K562 treated with DMSO at 1 percent for 4 hours (cell line): ENCODE measurements around the gene UGT1A10. TPM values are rescaled to one million over a fixed set of nuclear protein-coding genes. Genes with fewer than 3 reads are reported as not detected.

Experiments
- total RNA-seq: library from RNA; unstranded; fragments of 300-600 nt; gene quantifications from 2 replicates; pipeline ENCODE4 v1.2.3, GENCODE V29; 2022; ENCODE audit not compliant: insufficient read depth

Gene UGT1A10
- total RNA-seq, result not detected in 2 replicates

DNA sequence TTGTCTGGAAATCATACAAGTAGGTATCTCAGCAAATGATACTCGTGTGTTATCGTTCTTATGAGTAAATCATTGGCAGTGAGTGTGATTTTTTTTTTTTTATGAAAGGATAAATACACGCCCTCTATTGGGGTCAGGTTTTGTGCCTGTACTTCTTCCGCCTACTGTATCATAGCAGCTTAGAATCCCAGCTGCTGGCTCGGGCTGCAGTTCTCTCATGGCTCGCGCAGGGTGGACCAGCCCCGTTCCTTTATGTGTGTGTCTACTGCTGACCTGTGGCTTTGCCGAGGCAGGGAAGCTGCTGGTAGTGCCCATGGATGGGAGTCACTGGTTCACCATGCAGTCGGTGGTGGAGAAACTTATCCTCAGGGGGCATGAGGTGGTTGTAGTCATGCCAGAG, at the start of gene UGT1A10:
Gene UGT1A10 (plus strand): TSS at position 143 of the 400 bp plus-strand sequence. CDS start 75 bp downstream, at position 218.

DNA sequence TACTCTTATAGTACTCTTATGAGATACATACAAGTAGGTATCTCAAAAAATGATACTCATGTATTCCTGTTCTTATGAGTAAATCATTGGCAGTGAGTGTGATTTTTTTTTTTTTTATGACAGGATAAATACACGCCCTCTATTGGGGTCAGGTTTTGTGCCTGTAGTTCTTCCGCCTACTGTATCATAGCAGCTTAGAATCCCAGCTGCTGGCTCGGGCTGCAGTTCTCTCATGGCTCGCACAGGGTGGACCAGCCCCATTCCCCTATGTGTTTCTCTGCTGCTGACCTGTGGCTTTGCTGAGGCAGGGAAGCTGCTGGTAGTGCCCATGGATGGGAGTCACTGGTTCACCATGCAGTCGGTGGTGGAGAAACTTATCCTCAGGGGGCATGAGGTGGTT, 18.8 kb upstream of the UGT1A10 start, which contains the start of gene UGT1A8:
Gene UGT1A8 (plus strand): TSS at position 158 of the 400 bp plus-strand sequence. CDS start 75 bp downstream, at position 233.

DNA sequence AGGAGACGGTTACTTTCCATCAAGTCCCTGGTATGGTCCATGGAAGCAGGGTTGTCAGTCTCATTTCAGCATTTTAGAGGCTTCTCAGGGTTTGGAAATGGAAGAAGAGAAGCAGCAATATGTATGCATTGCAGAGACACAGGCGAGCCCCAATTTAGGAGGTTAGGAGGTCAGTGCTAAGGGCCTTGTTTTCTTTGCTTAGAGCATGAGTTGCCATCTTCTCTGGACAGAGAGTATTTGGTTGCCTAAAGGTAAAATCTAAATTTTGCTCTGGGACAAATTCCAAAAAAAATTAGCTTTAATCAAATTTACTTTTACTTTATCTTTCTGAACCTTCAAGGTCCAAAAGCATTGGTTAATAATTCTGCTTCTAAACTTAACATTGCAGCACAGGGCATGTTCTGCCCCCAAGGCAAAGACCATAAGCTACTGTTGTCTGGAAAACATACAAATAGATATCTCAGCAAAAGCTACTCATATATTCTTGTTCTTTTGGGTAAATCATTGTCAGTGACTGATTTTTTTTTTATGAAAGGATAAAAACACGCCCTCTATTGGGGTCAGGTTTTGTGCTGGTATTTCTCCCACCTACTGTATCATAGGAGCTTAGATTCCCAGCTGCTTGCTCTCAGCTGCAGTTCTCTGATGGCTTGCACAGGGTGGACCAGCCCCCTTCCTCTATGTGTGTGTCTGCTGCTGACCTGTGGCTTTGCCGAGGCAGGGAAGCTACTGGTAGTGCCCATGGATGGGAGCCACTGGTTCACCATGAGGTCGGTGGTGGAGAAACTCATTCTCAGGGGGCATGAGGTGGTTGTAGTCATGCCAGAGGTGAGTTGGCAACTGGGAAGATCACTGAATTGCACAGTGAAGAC, 35.3 kb downstream of the UGT1A10 start, which contains the start of gene UGT1A9:
Gene UGT1A9 (plus strand): TSS at position 609 of the 872 bp plus-strand sequence. CDS start 37 bp downstream, at position 646.

DNA sequence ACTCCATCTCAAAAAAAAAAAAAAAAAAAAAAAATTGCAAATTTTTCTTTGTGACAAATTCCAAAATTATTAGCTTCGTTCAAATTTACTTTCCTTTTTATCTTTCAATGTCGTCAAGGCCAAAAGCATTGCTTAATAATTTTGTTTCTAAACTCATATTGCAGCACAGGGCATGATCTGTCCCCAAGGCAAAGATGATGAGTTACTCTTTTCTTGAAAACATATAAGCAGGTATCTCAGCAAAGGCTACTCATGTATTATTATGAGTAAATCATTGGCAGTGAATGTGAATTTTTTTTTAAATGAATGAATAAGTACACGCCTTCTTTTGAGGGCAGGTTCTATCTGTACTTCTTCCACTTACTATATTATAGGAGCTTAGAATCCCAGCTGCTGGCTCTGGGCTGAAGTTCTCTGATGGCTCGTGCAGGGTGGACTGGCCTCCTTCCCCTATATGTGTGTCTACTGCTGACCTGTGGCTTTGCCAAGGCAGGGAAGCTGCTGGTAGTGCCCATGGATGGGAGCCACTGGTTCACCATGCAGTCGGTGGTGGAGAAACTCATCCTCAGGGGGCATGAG, 45.4 kb downstream of the UGT1A10 start, which contains the start of gene UGT1A7:
Gene UGT1A7 (plus strand): TSS at position 381 of the 579 bp plus-strand sequence. CDS start 37 bp downstream, at position 418.

DNA sequence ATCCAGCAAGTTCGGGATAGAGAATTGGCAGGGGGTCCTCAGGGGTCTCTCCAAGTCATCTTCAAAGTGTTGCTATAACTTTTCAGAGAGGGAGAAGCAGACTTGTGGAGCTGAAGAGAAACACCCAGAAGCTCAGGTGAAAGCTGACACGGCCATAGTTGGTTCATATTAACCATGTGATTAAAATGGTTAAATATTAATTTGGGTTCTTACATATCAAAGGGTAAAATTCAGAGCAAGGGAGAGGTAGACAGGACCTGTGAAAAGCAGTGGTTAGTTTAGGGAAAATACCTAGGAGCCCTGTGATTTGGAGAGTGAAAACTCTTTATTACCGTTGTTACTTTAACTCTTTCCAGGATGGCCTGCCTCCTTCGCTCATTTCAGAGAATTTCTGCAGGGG, 56.4 kb downstream of the UGT1A10 start, which contains the start of gene UGT1A6:
Gene UGT1A6 (plus strand): TSS at position 243 of the 400 bp plus-strand sequence. CDS start 115 bp downstream, at position 358.

DNA sequence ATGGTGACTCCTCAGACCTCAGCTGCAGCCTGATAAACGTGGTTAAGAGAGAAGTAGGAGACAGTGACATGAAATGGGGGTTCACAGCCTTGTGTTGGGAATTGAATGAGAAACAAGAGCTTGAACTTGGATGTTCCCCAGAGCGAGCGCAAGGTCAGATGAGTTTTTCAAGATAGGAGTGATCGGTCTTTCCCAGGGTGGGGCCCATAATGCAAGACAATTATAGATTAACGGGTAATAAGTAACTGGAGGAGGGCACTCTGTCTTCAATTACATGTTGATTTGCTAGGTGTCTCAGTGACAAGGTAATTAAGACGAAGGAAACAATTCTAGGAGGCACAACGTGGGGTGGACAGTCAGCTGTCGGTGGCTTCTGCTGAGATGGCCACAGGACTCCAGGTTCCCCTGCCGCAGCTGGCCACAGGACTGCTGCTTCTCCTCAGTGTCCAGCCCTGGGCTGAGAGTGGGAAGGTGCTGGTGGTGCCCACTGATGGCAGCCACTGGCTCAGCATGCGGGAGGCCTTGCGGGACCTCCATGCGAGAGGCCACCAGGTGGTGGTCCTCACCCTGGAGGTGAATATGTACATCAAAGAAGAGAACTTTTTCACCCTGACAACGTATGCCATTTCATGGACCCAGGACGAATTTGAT, 76.5 kb downstream of the UGT1A10 start, which contains the start of gene UGT1A5:
Gene UGT1A5 (plus strand): TSS at position 297 of the 651 bp plus-strand sequence. CDS start 85 bp downstream, at position 382.

DNA sequence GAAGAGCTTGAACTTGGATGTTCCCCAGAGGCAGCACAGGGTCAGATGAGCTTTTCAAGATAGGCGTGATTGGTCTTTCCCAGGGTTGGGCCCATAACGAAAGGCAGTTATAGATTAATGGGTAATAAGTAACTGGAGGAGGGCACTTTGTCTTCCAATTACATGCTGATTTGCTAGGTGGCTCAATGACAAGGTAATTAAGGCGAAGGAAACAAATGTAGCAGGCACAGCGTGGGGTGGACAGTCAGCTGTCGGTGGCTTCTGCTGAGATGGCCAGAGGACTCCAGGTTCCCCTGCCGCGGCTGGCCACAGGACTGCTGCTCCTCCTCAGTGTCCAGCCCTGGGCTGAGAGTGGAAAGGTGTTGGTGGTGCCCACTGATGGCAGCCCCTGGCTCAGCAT, 82.3 kb downstream of the UGT1A10 start, which contains the start of gene UGT1A4:
Gene UGT1A4 (plus strand): TSS at position 185 of the 400 bp plus-strand sequence. CDS start 85 bp downstream, at position 270.

DNA sequence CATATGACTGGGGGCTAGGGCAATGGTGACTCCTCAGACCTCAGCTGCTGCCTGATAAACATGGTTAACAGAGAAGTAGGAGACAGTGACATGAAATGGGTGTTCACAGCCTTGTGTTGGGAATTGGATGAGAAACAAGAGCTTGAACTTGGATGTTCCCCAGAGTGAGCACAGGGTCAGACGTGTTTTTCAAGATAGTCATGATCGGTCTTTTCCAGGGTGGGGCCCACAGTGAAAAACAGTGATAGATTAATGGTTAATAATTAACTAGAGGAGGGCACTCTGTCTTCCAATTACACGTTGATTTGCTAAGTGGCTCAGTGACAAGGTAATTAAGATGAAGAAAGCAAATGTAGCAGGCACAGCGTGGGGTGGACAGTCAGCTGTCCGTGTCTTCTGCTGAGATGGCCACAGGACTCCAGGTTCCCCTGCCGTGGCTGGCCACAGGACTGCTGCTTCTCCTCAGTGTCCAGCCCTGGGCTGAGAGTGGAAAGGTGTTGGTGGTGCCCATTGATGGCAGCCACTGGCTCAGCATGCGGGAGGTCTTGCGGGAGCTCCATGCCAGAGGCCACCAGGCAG, 92.6 kb downstream of the UGT1A10 start, which contains the start of gene UGT1A3:
Gene UGT1A3 (plus strand): TSS at position 320 of the 579 bp plus-strand sequence. CDS start 85 bp downstream, at position 405.

DNA sequence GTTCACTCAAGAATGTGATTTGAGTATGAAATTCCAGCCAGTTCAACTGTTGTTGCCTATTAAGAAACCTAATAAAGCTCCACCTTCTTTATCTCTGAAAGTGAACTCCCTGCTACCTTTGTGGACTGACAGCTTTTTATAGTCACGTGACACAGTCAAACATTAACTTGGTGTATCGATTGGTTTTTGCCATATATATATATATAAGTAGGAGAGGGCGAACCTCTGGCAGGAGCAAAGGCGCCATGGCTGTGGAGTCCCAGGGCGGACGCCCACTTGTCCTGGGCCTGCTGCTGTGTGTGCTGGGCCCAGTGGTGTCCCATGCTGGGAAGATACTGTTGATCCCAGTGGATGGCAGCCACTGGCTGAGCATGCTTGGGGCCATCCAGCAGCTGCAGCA, 123.8 kb downstream of the UGT1A10 start, which contains the start of gene UGT1A1:
Gene UGT1A1 (plus strand): TSS at position 228 of the 400 bp plus-strand sequence. CDS start 18 bp downstream, at position 246.

DNA sequence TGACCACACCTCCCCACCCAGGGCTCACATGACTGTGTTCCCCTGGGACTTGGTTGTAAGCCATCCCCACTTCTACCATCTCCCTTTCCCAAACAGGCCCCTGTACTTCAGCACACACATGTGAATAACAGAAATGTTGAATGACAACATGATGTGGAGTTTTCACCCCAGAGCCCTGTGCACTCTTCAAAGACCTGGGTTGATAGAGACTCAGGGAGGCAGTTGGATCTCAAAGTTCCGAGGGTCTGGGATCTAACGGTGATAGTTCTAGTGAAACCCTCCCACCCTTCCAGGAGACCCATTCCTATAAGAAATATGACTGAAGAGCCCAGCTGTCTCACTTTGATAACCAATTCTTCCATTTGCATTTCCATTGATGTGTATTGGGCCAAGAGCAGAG, 141.8 kb downstream of the UGT1A10 start, which contains the start of gene MROH2A:
Gene MROH2A (plus strand): TSS at position 301 of the 400 bp plus-strand sequence. CDS start 1,029 bp downstream, outside the sequence.

Other genes starting within 250 kb of the UGT1A10 start
- 10.1 and 10.3 TPM in 2 replicates for gene USP40, start 69.7 kb upstream of the UGT1A10 start, total RNA-seq
- gene UGT1A8, start 18.8 kb upstream of the UGT1A10 start, total RNA-seq, result not detected in 2 replicates
- not detected in 2 replicates for gene UGT1A9, start 35.5 kb downstream of the UGT1A10 start, total RNA-seq
- not detected in 2 replicates for gene UGT1A7, start 45.5 kb downstream of the UGT1A10 start, total RNA-seq
- gene UGT1A6, start 56.4 kb downstream of the UGT1A10 start, total RNA-seq, result not detected in 2 replicates
- gene UGT1A5, start 76.5 kb downstream of the UGT1A10 start, total RNA-seq, result not detected in 2 replicates
- not detected in 2 replicates for gene UGT1A4, start 82.3 kb downstream of the UGT1A10 start, total RNA-seq
- gene UGT1A3, start 92.6 kb downstream of the UGT1A10 start, total RNA-seq, result not detected in 2 replicates
- gene UGT1A1, start 123.8 kb downstream of the UGT1A10 start, total RNA-seq, result not detected in 2 replicates
- not detected in 2 replicates for gene MROH2A, start 141.9 kb downstream of the UGT1A10 start, total RNA-seq
- 18.1 and 25.3 TPM in 2 replicates for gene HJURP, start 218.1 kb downstream of the UGT1A10 start, total RNA-seq